Lower leg skin (tissue), 3 donors: ENCODE data around the gene SLC28A1.

Experiments
- CTCF ChIP-seq, 3 donors: fragments of 450-650 bp; IDR thresholded peaks; one replicate each; pipeline ENCODE4 v1.5.1; 2016; ENCODE audit warnings: antibody characterized with exemption in 3 of 3, mild to moderate bottlenecking in 3 of 3, moderate library complexity in 2 of 3
- POLR2A ChIP-seq, 2 donors: fragments of 450-650 bp; IDR thresholded peaks; one replicate each; pipeline ENCODE4 v1.6.1; 2016 to 2017; ENCODE audit warnings: antibody characterized with exemption in 2 of 2, mild to moderate bottlenecking in 1 of 2, moderate library complexity in 1 of 2

DNA sequence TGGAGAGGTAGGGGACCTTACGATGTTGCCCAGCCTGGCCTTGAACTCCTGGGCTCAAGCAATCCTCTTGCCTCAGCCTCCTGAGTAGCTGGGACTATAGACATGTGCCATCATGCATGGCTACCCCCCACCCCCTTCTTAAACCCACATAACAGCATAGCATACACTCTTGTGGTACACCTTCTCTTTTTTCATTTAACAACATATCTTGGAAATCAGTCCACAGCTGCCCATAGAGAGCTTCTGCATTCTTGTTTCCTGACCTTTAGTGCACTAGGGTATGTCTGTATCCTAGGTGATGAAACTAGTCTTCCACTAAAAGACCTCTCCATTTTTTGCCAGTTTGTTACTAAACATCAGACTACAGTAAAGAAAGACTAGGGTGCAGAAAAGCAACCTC, 33.0 kb downstream of the SLC28A1 start:
- TF ChIP-seq CTCF (IDR thresholded peaks at IDR 0.05) (no peak), POLR2A (IDR thresholded peaks at IDR 0.05) (no peak)
